ENCODE results near the gene CRYL1.

The CRYL1 gene

GRCh38 chr13:20394506-20394905, 131.2 kb downstream of the CRYL1 start:
- DNase-seq, result no peak

GRCh38 chr13:20394169-20394501, 131.5 kb downstream of the CRYL1 start:
- no peak for DNase-seq

GRCh38 chr13:20393273-20394168, 132.1 kb downstream of the CRYL1 start:
- DNase-seq, result no peak

- no peak for DNase-seq
These were observed 133.1 kb downstream of the CRYL1 start for GRCh38 chr13:20392530-20392929.

GRCh38 chr13:20391597-20392452, 133.8 kb downstream of the CRYL1 start:
- no peak for DNase-seq

- no peak for DNase-seq
These were observed 135.0 kb downstream of the CRYL1 start for GRCh38 chr13:20390526-20391175.

GRCh38 chr13:20389696-20390525, 135.7 kb downstream of the CRYL1 start:
- DNase-seq, result no peak

- no peak for DNase-seq
These were observed 137.5 kb downstream of the CRYL1 start for GRCh38 chr13:20388184-20388583.

- no peak for DNase-seq
These were observed 138.2 kb downstream of the CRYL1 start for GRCh38 chr13:20387441-20387971.

GRCh38 chr13:20387006-20387405, 138.7 kb downstream of the CRYL1 start:
- DNase-seq, result no peak

- DNase-seq, result no peak
These were observed 142.6 kb downstream of the CRYL1 start for GRCh38 chr13:20383058-20383457.

- DNase-seq, result no peak
These were observed 144.3 kb downstream of the CRYL1 start for GRCh38 chr13:20381401-20381800.

- no peak for DNase-seq
These were observed 146.9 kb downstream of the CRYL1 start for GRCh38 chr13:20378721-20379120.

- no peak for DNase-seq
These were observed 147.9 kb downstream of the CRYL1 start for GRCh38 chr13:20377720-20378119.

- no peak for DNase-seq
These were observed 149.8 kb downstream of the CRYL1 start for GRCh38 chr13:20375871-20376270.

GRCh38 chr13:20373861-20374260, 151.8 kb downstream of the CRYL1 start:
- DNase-seq, result no peak

GRCh38 chr13:20371825-20372224, 153.8 kb downstream of the CRYL1 start:
- no peak for DNase-seq

- no peak for DNase-seq
These were observed 154.7 kb downstream of the CRYL1 start for GRCh38 chr13:20370815-20371421.

GRCh38 chr13:20369886-20370361, 155.7 kb downstream of the CRYL1 start:
- DNase-seq, result no peak

GRCh38 chr13:20366056-20366455, 159.6 kb downstream of the CRYL1 start:
- DNase-seq, result no peak

GRCh38 chr13:20363603-20364002, 162.1 kb downstream of the CRYL1 start:
- DNase-seq, result no peak

GRCh38 chr13:20363172-20363571, 162.5 kb downstream of the CRYL1 start:
- no peak for DNase-seq
